ENCODE results near the gene UGT2B7. TPM values are rescaled to one million over a fixed set of nuclear protein-coding genes. Genes with fewer than 3 reads are reported as not detected.
"Not testable (repeated sequence)": the region's sequence is repeated elsewhere in the genome, so short reads cannot be mapped to it uniquely, and the experiment has no call there.

Gene UGT2B7
- 74.6 TPM for polyA plus RNA-seq (ENCODE audit: insufficient read length)
- long read RNA-seq, donor 1, transcript UGT2B7-201 (6 exons, 1,887 nt), result major isoform, 19 of 30 reads
- long read RNA-seq, donor 1, partial matches to known transcripts, result 11 of 30 reads
- long read RNA-seq, donor 1, other reads (novel, unspliced or antisense), result 0 of 30 reads
- long read RNA-seq, donor 2, transcript UGT2B7-201 (6 exons, 1,887 nt), result major isoform, 20 of 25 reads
- long read RNA-seq, donor 2, partial matches to known transcripts, result 5 of 25 reads
- long read RNA-seq, donor 2, other reads (novel, unspliced or antisense), result 0 of 25 reads
- long read RNA-seq, donor 3, transcript UGT2B7-201 (6 exons, 1,887 nt), result major isoform, 11 of 47 reads
- long read RNA-seq, donor 3, partial matches to known transcripts, result 9 of 47 reads
- long read RNA-seq, donor 3, other reads (novel, unspliced or antisense), result 25 of 47 reads
- long read RNA-seq, donor 4, partial matches to known transcripts, result 0 of 1 reads
- long read RNA-seq, donor 4, other reads (novel, unspliced or antisense), result 0 of 1 reads
- long read RNA-seq, donor 5, transcript UGT2B7-201 (6 exons, 1,887 nt), result major isoform, 17 of 58 reads
- long read RNA-seq, donor 5, partial matches to known transcripts, result 0 of 58 reads
- long read RNA-seq, donor 5, other reads (novel, unspliced or antisense), result 38 of 58 reads
- long read RNA-seq, donor 6, transcript UGT2B7-201 (6 exons, 1,887 nt), result major isoform, 12 of 35 reads
- long read RNA-seq, donor 6, partial matches to known transcripts, result 16 of 35 reads
- long read RNA-seq, donor 6, other reads (novel, unspliced or antisense), result 5 of 35 reads
- long read RNA-seq, donor 7, transcript UGT2B7-201 (6 exons, 1,887 nt), result major isoform, 8 of 30 reads
- long read RNA-seq, donor 7, partial matches to known transcripts, result 13 of 30 reads
- long read RNA-seq, donor 7, other reads (novel, unspliced or antisense), result 8 of 30 reads
- long read RNA-seq, donor 8, transcript UGT2B7-201 (6 exons, 1,887 nt), result major isoform, 8 of 19 reads
- long read RNA-seq, donor 8, partial matches to known transcripts, result 6 of 19 reads
- long read RNA-seq, donor 8, other reads (novel, unspliced or antisense), result 5 of 19 reads

GRCh38 chr4:69096111-69096656 is at the start of gene UGT2B7:
Gene UGT2B7 (plus strand): TSS chr4:69096474. CDS start chr4:69096521, 47 bp downstream.
- no peak for DNase-seq

- no peak for DNase-seq
These were observed 46.4 kb upstream of the UGT2B7 start for GRCh38 chr4:69049860-69050259.

- DNase-seq, result not testable (repeated sequence)
These were observed 45.3 kb upstream of the UGT2B7 start for GRCh38 chr4:69050853-69051575.

- no peak for DNase-seq
These were observed 44.7 kb upstream of the UGT2B7 start for GRCh38 chr4:69051576-69051943.

GRCh38 chr4:69053309-69053885 is 42.9 kb upstream of the UGT2B7 start:
- not testable (repeated sequence) for DNase-seq

GRCh38 chr4:69054033-69054432 is 42.2 kb upstream of the UGT2B7 start:
- not testable (repeated sequence) for DNase-seq

GRCh38 chr4:69054578-69055200 is 41.6 kb upstream of the UGT2B7 start:
- no peak for DNase-seq

GRCh38 chr4:69056150-69056549 is 40.1 kb upstream of the UGT2B7 start:
- no peak for DNase-seq

GRCh38 chr4:69056921-69057550 is 39.2 kb upstream of the UGT2B7 start:
- DNase-seq, result no peak

GRCh38 chr4:69057620-69058409 is 38.5 kb upstream of the UGT2B7 start:
- no peak for DNase-seq

GRCh38 chr4:69058410-69059059 is 37.7 kb upstream of the UGT2B7 start:
- no peak for DNase-seq

GRCh38 chr4:69060651-69061308 is 35.5 kb upstream of the UGT2B7 start:
- DNase-seq, result no peak

GRCh38 chr4:69064391-69064790 is 31.9 kb upstream of the UGT2B7 start:
- no peak for DNase-seq

- DNase-seq, result no peak
These were observed 29.3 kb upstream of the UGT2B7 start for GRCh38 chr4:69066945-69067344.

GRCh38 chr4:69069085-69069484 is 27.2 kb upstream of the UGT2B7 start:
- DNase-seq, result no peak

- no peak for DNase-seq
These were observed 25.7 kb upstream of the UGT2B7 start for GRCh38 chr4:69070590-69070989.

GRCh38 chr4:69071286-69071685 is 25.0 kb upstream of the UGT2B7 start:
- DNase-seq, result no peak

- no peak for DNase-seq
These were observed 22.9 kb upstream of the UGT2B7 start for GRCh38 chr4:69073375-69073774.

Data from left kidney (tissue), 8 donors.